ENCODE data around the gene SEC14L1.

GRCh38 chr17:77106874-77107358 is 33.9 kb upstream of the SEC14L1 start:
- TF ChIP-seq, protein P1, sequence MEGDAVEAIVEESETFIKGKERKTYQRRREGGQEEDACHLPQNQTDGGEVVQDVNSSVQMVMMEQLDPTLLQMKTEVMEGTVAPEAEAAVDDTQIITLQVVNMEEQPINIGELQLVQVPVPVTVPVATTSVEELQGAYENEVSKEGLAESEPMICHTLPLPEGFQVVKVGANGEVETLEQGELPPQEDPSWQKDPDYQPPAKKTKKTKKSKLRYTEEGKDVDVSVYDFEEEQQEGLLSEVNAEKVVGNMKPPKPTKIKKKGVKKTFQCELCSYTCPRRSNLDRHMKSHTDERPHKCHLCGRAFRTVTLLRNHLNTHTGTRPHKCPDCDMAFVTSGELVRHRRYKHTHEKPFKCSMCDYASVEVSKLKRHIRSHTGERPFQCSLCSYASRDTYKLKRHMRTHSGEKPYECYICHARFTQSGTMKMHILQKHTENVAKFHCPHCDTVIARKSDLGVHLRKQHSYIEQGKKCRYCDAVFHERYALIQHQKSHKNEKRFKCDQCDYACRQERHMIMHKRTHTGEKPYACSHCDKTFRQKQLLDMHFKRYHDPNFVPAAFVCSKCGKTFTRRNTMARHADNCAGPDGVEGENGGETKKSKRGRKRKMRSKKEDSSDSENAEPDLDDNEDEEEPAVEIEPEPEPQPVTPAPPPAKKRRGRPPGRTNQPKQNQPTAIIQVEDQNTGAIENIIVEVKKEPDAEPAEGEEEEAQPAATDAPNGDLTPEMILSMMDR (IDR thresholded peaks at IDR 0.05), result no peak
- no peak for TF ChIP-seq EP300 (IDR thresholded peaks at IDR 0.05)
